NCI-H2196 treated with DMSO at 0.1 percent for 48 hours (cell line): ENCODE results near the gene GABPA.
"Not testable (repeated sequence)": the region's sequence is repeated elsewhere in the genome, so short reads cannot be mapped to it uniquely, and the experiment has no call there.

ENCODE experiments used
- DNase-seq: peaks from one replicate; lab custom pipeline; 2025; ENCODE audit not compliant: unreplicated experiment; lab: John Stamatoyannopoulos, UW

The GABPA gene

DNA sequence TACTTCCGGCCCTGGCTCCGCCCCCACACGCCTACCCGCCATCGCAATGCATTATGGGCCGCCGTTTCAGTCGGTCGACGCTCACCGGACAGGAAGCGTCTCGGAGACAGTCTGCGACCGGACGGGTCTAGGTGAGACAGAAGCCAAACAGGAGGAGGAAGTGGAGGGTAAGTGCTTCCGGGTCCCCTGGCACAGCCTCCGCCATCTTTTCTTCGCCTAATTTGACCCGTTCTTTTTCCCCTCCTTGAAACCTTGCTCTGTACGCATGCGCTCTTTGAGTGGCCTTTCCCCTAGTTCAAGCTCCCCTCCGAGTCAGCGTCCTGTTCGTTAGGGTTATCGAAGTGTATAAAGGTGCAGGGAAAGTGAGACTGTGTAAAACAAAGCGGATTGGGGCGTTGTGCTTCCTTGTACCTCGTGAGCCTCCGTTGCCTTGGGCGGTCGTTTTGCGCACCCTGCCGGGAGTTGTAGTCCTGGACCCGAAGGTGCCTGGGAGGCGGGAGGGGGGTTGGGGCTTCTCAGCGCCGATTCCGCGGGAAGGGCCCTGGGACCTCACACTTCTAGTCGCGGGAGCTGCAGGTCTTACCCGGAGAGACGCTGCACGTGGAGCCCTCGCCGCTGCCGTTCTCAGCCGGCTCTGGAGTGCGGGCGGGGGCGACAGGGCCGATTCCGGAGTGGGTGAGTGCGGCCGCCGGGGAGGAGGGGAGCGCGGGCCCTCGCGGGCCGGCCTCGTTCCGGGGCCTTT, at the start of gene GABPA, which contains the start of gene ATP5PF:
GABPA (plus strand) TSS at position 69 of the 742 bp plus-strand sequence. CDS start 6,627 bp downstream, outside the sequence.
ATP5PF (minus strand) TSS at position 1 of the 742 bp plus-strand sequence. CDS start 5,110 bp downstream, outside the sequence.
- DNase-seq, result peak; percentile 95

DNA sequence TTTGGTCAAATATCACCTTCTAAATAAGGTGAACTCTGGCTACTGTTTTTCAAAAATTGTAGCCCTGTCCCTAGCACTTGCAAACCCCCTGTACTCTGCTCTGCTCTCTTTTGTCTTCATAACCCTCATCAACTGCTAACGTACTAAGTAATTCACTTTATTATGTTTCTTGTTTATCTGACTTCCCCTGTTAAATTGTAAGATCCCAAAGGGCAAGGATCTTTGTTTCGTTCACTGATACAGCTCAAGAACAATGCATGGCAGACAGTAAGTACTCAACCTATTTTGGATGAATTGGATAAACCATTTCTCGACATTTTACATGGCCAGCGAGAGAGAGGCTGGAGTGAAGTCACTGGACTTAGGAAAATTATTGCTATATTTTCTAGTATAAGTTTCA, 47.0 kb upstream of the GABPA start:
- DNase-seq, result no peak

DNA sequence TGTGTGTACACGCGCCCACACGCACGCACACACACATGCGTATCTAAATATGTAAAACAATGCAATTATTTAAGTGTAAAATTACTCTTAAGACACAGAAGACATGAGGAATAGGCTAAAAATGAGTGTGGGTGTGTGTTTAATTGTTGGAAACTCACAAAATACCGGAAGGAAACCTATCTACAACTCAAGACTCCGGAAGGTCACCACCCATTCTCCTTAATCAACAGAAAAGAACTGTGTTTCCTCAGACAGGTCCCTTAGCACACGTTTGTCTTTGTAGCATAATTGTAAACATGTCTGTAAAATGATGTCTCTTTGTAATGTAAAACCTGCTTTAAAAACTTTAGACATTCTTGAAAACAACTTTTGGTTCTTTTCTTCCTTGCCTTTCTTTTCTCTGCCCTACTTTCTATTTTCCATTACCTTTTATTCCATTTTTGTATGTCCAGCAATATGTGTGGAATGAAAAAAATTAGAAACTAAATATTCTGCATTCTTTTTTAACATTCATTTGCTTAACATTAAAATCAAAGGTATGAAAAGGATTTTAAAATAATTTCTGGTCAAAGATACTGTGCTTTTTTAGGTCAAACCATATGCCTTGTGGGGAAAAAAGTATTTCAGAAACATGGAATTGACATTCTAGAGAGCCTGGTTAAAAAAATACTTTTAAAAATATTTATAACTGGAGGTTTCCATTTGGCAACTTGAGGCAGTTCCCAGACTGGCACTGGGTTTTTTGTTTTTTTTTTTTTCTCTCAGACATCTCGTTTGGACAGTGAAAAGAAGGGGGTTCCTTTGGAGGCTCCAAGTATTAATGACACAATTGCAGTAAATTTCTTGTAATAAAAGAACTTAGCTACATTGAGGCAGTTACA, 46.3 kb upstream of the GABPA start:
- DNase-seq, result no peak

DNA sequence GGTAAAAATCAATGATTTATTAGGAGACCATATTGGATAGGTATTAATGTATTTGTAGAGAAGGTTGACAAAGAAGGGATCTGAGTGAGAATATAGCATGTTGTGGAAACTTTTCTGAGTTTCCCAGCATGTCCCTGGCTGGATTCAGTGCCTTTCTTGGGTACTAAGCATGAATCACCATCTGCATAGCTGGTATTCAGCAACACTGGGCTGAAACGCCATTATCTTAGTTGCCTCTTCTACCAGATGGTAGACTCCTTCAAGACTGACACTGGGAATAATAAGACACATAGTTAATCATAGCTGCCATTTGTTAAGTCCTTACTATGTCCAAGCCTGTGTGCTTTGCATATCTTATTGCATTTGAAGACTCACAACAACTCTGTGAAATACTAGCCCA, 45.5 kb upstream of the GABPA start:
- no peak for DNase-seq

DNA sequence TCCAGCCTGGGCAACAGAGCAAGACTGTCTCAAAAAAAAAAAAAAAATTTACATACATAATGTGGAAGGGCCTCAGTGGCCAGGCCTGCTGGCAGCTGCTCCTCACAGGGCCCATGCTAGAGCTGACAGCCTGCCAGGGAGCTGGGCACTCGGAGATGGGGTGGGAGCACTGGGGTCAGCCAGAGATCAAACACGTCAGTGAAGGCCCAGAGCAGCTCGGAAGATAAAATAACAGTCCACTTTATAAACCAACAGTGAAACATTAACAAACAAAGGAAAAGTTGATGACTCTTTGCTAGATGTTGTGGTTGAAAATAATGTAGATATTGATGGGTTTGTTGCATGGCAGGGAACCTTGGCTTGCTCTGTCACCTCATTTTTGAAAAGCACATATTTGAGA, 42.8 kb upstream of the GABPA start:
- no peak for DNase-seq

DNA sequence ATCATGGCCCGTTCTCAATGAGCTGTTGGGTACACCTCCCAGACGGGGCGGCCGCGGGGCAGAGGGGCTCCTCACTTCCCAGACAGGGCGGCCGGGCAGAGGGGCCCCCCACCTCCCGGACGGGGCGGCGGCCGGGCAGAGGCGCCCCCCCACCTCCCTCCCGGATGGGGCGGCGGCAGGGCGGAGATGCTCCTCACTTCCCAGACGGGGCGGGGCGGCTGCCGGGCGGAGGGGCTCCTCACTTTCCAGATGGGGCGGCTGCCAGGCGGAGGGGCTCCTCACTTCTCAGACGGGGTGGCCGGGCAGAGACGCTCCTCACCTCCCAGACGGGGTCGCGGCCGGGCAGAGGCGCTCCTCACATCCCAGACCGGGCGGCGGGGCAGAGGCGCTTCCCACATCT, 39.3 kb upstream of the GABPA start:
- DNase-seq, result not testable (repeated sequence)

DNA sequence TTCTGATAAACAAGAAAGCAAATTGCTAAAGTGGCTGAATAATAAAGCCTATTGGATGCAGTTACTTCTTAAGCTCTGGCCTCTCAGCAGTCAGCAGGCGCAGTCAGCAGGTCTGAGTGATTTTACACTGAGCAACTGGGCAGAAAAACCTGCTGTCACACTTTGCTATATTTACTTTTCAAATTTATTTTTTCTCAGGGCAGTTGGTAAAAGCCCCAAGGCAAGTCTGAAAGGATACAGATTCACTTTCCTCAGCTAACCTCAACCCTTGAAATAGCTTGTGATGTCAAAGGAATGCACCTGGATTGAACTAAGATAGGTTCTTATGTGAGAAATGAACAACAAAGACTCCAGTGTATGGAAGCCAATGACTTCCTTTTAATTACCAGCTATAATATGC, 34.0 kb upstream of the GABPA start:
- DNase-seq, result no peak

DNA sequence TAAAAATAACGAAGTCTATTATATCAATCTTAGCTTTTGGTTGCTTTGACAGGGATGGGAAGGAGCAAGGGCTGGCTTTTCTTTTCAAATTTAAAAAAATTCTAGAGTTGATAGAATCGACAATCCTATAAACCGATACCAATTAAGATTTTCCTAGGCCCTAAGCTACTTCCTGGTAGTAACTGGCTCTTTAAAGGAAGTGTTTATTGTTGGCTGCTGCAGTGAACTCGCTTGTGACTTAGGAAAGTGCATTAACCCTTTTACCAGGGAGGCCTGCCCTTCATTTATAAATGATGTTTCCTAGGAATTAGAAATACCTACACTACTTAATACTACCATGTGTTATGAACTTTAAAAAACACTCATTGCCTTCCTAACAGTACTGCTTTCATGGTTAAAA, 33.2 kb upstream of the GABPA start:
- no peak for DNase-seq

DNA sequence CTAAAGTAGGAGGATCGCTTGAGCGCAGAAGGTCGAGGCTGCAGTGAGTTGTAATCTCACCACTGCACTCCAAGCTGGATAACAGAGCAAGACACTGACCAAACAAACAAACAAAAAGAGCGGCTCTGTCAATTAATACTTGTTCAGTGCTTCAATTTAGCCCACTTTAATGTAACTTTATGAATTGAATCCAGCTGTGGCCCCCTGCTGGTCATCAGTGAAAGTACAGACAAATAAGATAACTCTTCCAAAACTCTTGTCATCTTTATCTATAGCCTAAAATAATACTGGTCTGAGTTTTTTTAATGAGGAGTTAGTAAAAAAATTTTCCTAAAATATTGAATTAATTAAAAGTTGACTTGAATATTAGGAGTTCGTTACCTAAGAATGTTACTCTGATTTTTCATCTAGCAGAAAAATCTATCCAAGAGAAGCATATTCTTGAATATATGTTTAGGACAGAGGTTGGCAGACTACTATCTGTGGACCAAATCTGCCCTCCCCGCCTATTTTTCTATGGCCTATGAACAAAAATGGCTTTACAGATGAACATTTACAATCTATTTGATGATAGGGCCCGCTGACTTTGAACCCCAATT, 26.2 kb upstream of the GABPA start:
- DNase-seq, result peak; percentile 5

DNA sequence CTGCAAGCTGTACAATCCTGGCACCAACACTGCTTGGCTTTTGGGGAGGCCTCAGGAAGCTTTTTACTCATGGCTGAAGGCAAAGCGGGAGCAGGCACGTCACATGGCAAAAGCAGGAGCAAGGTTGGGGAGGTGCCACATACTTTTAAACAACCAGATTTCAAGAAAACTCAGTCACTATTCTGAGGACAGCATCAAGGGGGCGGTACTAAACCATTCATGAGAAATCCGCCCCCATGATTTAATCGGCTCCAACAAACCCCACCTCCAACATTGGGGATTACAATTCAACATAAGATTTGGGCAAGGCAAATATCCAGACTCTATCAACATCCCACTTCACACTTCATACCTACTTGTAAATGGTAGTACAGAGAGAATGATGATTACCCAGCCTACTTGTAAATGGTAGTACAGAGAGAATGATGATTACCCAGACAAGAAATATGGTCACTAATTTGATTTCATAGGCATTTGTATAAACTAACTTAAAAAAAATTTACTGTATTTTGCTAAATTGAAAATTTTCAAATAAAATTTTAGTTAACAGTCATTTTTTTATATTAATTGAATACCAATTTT, 25.0 kb upstream of the GABPA start:
- no peak for DNase-seq

DNA sequence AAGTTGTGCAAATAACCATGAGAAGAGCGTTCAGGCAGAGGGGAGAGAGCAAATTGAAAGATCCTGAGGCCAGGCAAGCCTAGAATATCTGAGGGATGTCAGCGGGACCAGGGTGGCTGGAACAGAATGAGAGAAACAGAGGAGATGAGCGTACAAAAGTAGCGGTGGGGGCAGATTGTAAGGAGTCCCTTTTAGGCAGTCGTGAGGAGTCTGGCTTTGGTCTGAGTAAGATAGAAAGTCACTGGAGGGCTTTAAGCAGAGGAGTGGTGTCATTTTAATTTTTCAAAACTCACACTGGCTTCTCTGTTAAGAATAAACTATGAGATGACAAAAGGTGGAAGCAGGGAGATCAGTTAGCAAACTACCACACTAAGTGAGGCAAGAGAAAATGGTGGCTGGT, 24.2 kb upstream of the GABPA start:
- DNase-seq, result no peak

DNA sequence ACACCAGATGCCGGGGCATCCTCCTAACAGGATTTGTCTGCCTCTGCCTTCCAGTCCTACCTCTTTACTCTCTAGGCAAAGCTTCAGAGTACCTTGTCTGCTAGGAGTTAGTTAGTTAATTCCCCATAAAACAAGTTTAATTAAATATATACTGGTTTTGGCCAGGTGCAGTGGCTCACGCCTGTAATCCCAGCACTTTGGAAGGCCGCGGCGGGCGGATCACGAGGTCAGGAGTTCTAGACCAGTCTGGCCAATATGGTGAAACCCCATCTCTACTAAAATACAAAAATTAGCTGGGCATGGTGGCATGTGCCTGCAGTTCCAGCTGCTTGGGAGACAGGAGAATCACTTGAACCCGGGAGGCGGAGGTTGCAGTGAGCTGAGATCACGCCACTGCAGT, 20.7 kb upstream of the GABPA start:
- not testable (repeated sequence) for DNase-seq

DNA sequence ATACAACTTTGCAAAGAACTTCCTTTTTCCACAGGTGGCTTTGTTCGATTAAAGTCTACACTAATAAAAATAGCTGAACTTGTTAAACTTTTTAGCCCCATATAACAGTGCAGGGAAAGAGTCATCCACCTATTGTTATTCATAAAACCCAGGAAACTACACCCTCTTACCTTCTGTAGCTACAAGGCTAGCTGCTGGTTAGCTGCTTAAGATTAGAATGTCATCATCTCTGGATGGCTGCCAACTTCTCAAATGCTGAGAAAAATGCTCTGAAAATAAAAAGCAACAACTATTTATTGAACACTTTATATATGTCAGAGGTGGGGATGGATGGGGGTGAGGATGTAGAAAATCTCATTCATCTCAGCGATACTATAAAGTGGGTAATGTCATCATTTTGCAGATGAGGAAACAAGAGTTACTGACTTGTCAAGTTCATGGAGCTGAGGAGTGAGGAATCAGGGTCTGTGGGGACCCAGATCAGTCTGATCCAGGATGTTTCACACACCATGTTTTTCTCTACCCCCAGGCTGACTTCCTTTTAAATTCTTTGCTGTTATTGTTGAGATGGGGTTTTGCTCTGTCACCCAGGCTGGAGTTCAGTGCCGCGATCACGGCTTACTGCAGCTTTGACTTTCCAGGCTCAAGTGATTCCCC, 17.2 kb upstream of the GABPA start:
- no peak for DNase-seq

DNA sequence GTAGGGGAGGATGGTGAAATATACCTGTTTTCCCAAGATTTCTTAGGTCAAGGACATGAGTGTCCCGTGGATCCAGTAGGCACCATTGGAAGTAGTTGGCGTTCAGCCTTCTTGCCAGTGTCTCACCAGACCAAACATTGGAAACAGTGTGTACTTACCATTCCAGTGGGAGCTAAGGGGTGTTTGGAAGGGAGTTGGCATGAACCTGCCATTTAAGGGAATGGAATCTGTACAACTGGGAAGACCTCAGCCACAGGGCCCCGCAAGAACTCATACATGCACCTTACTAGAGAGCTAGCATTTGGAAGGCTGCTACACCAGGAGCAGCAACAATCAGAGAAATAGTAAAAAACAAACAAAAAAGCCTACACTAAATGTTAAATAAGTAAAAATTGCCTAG, 12.8 kb upstream of the GABPA start:
- no peak for DNase-seq

DNA sequence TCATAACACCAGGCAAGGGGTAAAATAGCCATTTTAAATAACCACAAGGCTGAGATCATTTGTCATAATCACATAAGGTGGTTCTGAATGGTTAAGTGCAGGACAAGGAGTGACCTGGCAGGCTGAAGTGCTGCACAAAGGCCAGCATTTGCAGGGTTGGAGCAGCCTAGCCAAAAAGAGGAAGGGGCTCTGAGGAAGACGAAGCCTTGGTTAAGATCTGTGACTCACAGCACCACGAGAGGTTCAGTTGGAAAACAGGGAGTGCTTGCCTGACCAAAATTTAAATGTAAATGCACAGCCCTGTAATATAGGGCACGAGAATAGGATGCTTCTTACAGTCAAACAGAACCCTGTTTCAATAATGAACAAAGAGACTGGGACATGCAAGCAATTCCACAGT, 12.1 kb upstream of the GABPA start:
- no peak for DNase-seq

DNA sequence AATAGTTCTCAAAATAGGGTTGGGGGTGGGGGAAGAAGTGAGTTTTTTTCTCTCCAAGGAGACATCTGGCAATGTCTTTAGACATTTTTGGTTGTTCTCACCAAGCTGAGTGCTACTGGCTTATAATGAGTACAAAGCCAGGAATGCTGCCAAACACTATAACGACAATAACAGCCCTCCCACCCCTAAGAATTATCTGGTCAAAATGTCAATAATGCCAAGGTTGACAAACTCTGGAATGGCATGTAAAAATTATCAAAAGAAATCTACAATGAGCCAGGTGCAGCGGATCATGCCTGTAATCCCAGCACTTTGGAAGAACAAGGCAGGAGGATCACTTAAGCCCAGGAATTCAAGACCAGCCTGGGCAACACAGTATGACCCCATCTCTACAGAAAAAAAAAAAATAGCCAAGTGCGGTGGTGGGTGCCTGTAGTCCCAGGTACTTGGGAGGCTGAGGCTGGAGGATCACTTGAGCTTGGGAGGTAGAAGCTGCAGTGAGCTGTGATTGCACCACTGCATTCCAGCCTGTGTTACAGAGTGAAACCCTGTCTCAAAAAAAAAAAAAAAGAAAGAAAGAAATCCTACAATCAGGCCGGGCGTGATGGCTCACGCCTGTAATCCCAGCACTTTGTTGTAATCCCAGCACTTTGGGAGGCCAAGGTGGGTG, 2.5 kb upstream of the GABPA start:
- no peak for DNase-seq

DNA sequence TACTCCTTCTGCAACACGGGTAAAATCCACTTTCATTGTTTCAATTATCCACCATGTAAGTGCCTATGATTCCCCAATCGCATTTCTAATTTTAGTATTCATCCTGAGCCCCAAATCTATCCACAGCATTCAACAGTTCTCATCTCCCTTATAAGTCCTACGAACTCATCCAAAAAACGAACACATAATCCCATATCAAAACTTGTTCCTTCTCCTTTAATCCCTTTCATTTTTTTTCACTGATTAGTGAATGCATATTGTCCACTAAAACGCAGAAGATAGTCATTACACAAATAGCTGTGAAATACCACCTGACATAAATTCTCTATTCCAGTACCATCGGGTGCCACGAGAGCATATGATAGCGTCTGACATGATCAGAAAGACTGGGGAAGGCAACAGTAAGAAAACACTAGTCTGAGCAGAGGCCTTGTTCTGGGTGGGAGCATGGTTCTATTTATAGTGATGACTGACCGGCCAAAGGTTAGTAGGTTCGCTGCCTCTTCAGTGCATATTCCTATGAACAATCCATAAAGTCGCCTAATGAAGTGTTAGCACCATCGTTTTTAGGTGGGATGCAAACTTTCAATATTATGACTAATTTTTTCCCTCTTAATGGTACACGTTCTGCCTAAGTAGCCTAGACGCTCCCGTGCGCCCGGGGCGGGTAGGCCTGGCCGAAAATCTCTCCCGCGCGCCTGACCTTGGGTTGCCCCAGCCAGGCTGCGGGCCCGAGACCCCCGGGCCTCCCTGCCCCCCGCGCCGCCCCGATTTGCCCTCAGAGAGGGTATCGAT, 716 bp upstream of the GABPA start:
- no peak for DNase-seq

DNA sequence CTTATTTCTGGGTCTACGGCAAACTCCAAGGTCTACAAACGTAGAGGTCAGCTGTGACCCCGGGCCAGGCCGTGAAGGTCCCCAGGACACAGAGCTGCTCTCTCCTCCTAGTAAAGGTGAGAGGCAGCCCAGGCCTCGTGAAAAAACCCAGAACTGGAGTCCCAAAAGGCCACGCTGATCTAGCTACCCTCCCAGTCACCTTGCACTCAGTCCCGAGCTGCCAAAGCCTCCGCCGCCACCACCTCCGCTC, 193 bp upstream of the GABPA start:
- no peak for DNase-seq

DNA sequence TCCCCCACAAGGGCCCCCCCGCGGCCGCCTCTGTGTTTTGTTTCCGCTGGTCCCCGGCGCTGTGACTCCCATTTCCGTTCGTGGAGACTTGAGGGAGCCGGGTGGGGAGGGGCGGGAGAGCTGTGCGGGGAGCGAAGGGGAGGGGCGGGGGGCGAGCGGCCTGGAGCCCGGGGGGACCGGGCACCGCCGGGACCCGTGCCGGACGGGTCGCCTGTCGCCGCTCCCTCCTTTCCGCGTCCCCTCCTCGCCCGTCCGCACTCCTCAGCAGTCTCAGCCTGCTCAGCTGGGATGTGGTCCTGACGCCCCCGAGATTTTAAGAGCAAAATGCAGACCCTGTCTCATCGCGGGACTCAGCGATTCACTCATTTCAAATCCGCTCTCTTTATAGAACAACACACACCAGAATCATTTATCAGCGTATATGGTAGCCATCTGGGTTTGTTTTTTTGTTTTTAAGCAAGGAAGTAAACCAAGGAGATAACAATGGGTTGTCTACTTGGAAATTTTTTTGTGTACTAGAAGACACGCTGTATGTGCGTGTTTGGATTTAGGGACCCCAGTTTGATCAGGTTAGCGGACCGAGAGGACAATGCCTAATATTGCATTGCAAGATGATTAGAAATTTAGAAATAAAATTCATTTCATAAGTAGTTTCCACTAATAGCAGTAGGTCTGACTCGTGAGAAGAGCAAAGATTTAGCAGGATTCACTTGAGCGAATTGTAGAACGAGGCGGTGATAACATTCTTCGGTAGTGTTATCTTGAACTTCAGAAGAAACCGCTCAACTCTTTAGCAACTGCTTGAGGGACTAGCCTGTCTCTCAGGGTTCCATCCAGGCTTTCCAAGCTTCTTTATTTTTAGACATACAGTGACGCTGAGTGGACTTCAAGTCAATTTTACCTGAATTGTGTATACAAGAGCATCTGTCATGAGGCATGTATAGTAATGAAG, 1.1 kb downstream of the GABPA start:
- DNase-seq, result peak; percentile 48
